EH (cell line): Measurements from ENCODE around the gene ALKBH2.
"Not testable (repeated sequence)": the region's sequence is repeated elsewhere in the genome, so short reads cannot be mapped to it uniquely, and the experiment has no call there.

Source experiments
- DNase-seq: peaks from one replicate; pipeline ENCODE4 v3.0.0-alpha.2; 2015; ENCODE audit warnings: low read depth

The ALKBH2 gene

GRCh38 chr12:109069307-109070271, 23.7 kb downstream of the ALKBH2 start:
- DNase-seq = peak; percentile 6

GRCh38 chr12:109065853-109066193, 27.4 kb downstream of the ALKBH2 start:
- no peak for DNase-seq

- no peak for DNase-seq
These were observed 28.0 kb downstream of the ALKBH2 start for GRCh38 chr12:109065154-109065852.

GRCh38 chr12:109064143-109064542, 29.1 kb downstream of the ALKBH2 start:
- no peak for DNase-seq

- no peak for DNase-seq
These were observed 34.5 kb downstream of the ALKBH2 start for GRCh38 chr12:109058773-109059172.

GRCh38 chr12:109057376-109057775, 35.9 kb downstream of the ALKBH2 start:
- no peak for DNase-seq

- DNase-seq = no peak
These were observed 36.4 kb downstream of the ALKBH2 start for GRCh38 chr12:109056891-109057290.

GRCh38 chr12:109054520-109054919, 38.8 kb downstream of the ALKBH2 start:
- DNase-seq = no peak

- not testable (repeated sequence) for DNase-seq
These were observed 39.2 kb downstream of the ALKBH2 start for GRCh38 chr12:109054124-109054513.

GRCh38 chr12:109053382-109054123, 39.7 kb downstream of the ALKBH2 start:
- DNase-seq = peak; percentile 7

- DNase-seq = peak; percentile 80
These were observed 40.6 kb downstream of the ALKBH2 start, which contains the start of gene USP30 for GRCh38 chr12:109052414-109053323. Gene USP30 (plus strand): TSS chr12:109052576. CDS start chr12:109052679, 103 bp downstream.

GRCh38 chr12:109052097-109052413, 41.2 kb downstream of the ALKBH2 start:
- no peak for DNase-seq

GRCh38 chr12:109049794-109050193, 43.5 kb downstream of the ALKBH2 start:
- not testable (repeated sequence) for DNase-seq

GRCh38 chr12:109048706-109049105, 44.6 kb downstream of the ALKBH2 start:
- not testable (repeated sequence) for DNase-seq

GRCh38 chr12:109047081-109047805, 46.0 kb downstream of the ALKBH2 start:
- no peak for DNase-seq

GRCh38 chr12:109044241-109044640, 49.0 kb downstream of the ALKBH2 start:
- no peak for DNase-seq
